ENCODE results near the gene MDN1.

DNA sequence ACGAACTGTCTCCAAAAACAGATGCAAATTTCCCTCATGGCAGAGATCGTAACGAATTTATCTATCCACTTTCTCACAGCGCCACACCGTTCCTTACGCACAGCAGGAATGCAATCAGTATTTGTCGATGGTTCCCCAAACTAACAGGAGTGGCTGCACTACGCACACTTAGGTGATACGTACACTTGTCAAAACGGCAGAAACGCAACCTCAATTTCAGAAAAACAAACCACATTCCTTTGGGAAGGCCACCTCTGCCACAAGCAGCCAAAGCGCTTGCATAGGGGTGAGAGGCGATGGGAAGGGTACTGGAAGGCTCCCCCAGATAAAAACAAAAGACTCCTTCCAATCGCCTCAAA is 638 bp downstream of the MDN1 start:
- no peak for TF ChIP-seq POLR2A (IDR thresholded peaks at IDR 0.05; ENCODE audit: low read depth, low read length)
- TF ChIP-seq CHD1 (IDR thresholded peaks at IDR 0.05; ENCODE audit: low read depth, low read length), result no peak
- TF ChIP-seq, protein P1, sequence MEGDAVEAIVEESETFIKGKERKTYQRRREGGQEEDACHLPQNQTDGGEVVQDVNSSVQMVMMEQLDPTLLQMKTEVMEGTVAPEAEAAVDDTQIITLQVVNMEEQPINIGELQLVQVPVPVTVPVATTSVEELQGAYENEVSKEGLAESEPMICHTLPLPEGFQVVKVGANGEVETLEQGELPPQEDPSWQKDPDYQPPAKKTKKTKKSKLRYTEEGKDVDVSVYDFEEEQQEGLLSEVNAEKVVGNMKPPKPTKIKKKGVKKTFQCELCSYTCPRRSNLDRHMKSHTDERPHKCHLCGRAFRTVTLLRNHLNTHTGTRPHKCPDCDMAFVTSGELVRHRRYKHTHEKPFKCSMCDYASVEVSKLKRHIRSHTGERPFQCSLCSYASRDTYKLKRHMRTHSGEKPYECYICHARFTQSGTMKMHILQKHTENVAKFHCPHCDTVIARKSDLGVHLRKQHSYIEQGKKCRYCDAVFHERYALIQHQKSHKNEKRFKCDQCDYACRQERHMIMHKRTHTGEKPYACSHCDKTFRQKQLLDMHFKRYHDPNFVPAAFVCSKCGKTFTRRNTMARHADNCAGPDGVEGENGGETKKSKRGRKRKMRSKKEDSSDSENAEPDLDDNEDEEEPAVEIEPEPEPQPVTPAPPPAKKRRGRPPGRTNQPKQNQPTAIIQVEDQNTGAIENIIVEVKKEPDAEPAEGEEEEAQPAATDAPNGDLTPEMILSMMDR (conservative IDR thresholded peaks at IDR 0.05; ENCODE audit: low read depth, low read length), result no peak
- no peak for TF ChIP-seq RFX5 (IDR thresholded peaks at IDR 0.05; ENCODE audit: low read depth, low read length)
- TF ChIP-seq RAD21 (IDR thresholded peaks at IDR 0.05; ENCODE audit: low read length), result no peak
- TF ChIP-seq, protein P2, sequence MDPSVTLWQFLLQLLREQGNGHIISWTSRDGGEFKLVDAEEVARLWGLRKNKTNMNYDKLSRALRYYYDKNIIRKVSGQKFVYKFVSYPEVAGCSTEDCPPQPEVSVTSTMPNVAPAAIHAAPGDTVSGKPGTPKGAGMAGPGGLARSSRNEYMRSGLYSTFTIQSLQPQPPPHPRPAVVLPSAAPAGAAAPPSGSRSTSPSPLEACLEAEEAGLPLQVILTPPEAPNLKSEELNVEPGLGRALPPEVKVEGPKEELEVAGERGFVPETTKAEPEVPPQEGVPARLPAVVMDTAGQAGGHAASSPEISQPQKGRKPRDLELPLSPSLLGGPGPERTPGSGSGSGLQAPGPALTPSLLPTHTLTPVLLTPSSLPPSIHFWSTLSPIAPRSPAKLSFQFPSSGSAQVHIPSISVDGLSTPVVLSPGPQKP (IDR thresholded peaks at IDR 0.05; ENCODE audit: borderline replicate concordance, low read depth, low read length), result no peak
- TF ChIP-seq MAZ (IDR thresholded peaks at IDR 0.05; ENCODE audit: borderline replicate concordance, low read depth, low read length), result no peak
- no peak for TF ChIP-seq FOS (IDR thresholded peaks at IDR 0.05; ENCODE audit: low read depth, low read length)
- TF ChIP-seq CEBPB (IDR thresholded peaks at IDR 0.05; ENCODE audit: low read depth, low read length), result no peak
- TF ChIP-seq SMC3 (IDR thresholded peaks at IDR 0.05; ENCODE audit: low read depth, low read length), result no peak
